A549 treated with AZD9567 at 1 μM for 4 hours (cell line): ENCODE data around the gene FAM228A. TPM values are rescaled to one million over a fixed set of nuclear protein-coding genes. Genes with fewer than 3 reads are reported as not detected.

Experiments used
- total RNA-seq: library from RNA; stranded (reverse); fragments of 200-300 nt; extraction: Qiagen RNA extraction; gene quantifications from 5 replicates; pipeline ENCODE4 v1.2.3, GENCODE V29; 2022; ENCODE audit not compliant: insufficient read depth

FAM228A gene
- total RNA-seq = not detected in 5 replicates

DNA sequence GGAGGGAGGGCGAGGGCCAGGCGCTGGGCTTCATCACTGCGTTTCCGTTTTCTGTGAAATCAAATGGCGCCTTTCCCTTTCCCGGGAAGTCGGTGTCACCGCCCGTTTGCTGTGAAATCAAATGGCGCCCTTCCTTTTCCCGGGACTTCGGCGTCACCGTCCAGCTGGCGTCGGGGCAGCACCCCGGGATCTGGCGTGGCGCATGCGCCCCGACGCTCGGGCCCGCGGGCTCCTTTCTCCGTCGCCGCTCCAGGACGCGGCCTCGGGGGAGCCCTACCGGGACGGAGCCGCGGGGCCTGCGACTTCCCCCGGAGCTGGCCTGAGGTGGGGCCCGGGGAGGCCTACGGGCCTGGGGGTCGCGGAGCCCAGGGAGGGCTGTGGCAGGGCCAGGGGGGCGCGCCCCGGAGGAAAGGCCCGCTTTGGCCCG, at the start of gene FAM228A:
TSS of gene FAM228A (plus strand) at position 203 of the 427 bp plus-strand sequence. CDS start 428 bp downstream, outside the sequence.

Other genes starting within 250 kb of the FAM228A start
- 5.0 to 7.8 TPM (median 6.9 TPM) in 5 replicates for gene ATAD2B, start 247.9 kb upstream of the FAM228A start, total RNA-seq
- gene UBXN2A, start 234.6 kb upstream of the FAM228A start, total RNA-seq = 21.2 to 28.7 TPM (median 23.8 TPM) in 5 replicates
- 0.19 to 0.50 TPM (median 0.37 TPM) in 4 of 5 replicates, not detected in the other for gene MFSD2B, start 165.0 kb upstream of the FAM228A start, total RNA-seq
- gene WDCP, start 127.7 kb upstream of the FAM228A start, total RNA-seq = 13.6 to 18.2 TPM (median 15.4 TPM) in 5 replicates
- gene FKBP1B, start 125.3 kb upstream of the FAM228A start, total RNA-seq = 10.5 to 13.6 TPM (median 10.8 TPM) in 5 replicates
- gene SF3B6, start 98.7 kb upstream of the FAM228A start, total RNA-seq = 162 to 257 TPM (median 170 TPM) in 5 replicates
- 221 to 284 TPM (median 246 TPM) in 5 replicates for gene TP53I3, start 90.2 kb upstream of the FAM228A start, total RNA-seq
- 1.2 to 1.9 TPM (median 1.6 TPM) in 4 of 5 replicates, not detected in the other for gene PFN4, start 51.7 kb upstream of the FAM228A start, total RNA-seq
- 2.0 to 2.7 TPM (median 2.2 TPM) in 4 of 5 replicates, not detected in the other for gene FAM228B, start 51.6 kb upstream of the FAM228A start, total RNA-seq
- 15.3 to 24.8 TPM (median 21.4 TPM) in 5 replicates for gene ITSN2, start 185.5 kb downstream of the FAM228A start, total RNA-seq